GM19328 (cell line): ENCODE measurements around the gene PSMD14.

Experiments
- ATAC-seq: cut with Tn5 transposase; IDR thresholded peaks from one replicate; pipeline ENCODE4 v1.9.1; 2021; ENCODE audit warnings: mild to moderate bottlenecking, moderate library complexity; ENCODE audit not compliant: unreplicated experiment

The PSMD14 gene

DNA sequence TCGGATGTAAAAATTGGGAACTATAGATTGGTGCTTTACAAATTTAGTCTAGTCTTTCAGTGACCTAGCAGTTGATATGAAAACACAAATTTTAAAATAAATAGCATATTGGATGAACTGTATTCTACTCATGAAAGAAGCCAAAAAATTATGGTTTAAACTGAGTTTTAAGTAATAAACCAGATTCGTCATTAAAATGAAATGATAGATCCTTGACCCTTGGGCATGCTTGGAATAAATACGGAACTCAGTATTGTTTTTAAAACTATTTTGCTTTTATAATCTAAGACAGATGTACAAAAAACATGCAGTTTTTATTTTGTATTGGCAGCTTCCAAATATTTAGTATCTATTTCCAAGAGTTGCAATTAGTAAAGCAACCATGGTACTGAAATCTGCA is 73.3 kb downstream of the PSMD14 start:
- no peak for ATAC-seq

DNA sequence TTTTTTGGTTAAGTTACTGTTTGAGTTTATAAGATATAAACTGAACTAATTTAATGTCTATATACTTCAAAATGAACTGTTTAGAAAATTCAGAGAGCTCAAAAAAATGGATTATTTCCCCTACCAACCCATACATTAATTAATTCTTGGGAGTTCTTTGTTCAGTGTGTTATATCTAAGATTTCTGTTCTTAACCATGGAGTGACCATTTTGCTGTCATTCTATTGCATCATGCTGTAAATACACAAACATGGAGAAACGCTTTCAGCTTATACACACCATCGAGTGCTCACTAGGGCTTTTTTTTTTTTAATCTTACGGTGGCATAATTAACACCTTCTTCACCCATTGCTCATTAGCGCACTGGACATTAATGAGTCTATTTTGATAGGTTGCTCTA is 74.5 kb downstream of the PSMD14 start:
- ATAC-seq, result no peak

- peak; percentile 65 for ATAC-seq
These were observed 76.6 kb downstream of the PSMD14 start for GRCh38 chr2:161384864-161385263.

- ATAC-seq, result peak; percentile 53
These were observed 78.1 kb downstream of the PSMD14 start for GRCh38 chr2:161386228-161386824.

GRCh38 chr2:161388146-161388779 is 80.0 kb downstream of the PSMD14 start:
- no peak for ATAC-seq

DNA sequence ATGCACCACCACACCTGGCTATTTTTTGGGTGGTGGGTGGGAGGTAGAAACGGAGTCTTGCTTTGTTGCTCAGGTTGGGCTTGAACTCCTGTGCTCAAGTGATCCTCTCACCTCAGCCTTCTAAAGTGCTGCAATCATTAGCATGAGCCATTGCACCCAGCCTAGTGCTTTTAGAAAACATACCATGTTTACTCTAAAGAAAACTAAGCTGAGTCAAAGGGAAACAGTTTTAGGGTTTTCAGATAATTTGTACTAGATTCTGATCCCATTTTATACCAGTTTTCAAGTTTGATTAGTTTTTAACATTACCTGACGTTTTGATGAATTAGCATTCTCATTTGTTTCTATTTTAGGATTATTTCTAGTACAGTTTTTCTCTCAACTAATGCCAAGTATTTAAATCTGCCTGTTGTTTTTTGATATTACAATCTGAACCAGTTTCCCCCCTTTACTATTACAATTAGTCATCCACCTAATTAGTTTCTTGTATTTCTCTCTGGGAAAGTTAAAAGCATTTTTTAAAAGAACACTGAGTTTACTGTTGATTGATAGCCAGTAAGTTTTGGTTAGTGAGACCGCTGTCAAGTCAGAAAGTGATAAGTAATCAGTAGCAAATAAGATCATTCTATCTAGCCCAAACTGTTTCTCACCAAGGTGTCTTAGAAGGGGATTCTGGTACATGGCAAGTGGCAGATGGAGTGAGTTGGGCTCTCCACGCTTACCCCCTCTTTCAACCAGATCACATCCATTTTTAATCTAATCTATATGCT is 83.7 kb downstream of the PSMD14 start:
- no peak for ATAC-seq

DNA sequence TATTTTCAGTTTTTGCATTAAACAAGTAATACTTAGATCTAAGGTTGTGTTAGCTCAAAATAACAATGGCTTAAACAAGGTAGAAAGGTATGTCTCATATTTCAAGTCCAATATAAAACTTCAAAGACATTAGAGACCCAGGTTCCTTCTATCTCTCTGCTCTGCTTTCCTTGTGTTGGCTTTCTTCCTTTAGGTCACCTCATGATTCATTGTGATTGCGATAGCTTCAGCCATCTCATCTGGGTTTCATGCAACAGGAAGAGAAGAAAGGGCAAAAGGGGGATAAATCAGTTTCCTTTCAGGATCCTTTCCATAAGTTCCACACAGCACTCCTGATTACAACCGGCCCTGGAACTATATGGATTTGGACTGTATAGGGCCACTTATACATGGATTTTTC is 91.9 kb downstream of the PSMD14 start:
- ATAC-seq, result no peak

- no peak for ATAC-seq
These were observed 94.1 kb downstream of the PSMD14 start for GRCh38 chr2:161402297-161402696.

- no peak for ATAC-seq
These were observed 98.1 kb downstream of the PSMD14 start for GRCh38 chr2:161406316-161406715.

GRCh38 chr2:161407597-161407996 is 99.4 kb downstream of the PSMD14 start:
- ATAC-seq, result no peak

GRCh38 chr2:161409308-161409907 is 101.2 kb downstream of the PSMD14 start:
- ATAC-seq, result no peak

DNA sequence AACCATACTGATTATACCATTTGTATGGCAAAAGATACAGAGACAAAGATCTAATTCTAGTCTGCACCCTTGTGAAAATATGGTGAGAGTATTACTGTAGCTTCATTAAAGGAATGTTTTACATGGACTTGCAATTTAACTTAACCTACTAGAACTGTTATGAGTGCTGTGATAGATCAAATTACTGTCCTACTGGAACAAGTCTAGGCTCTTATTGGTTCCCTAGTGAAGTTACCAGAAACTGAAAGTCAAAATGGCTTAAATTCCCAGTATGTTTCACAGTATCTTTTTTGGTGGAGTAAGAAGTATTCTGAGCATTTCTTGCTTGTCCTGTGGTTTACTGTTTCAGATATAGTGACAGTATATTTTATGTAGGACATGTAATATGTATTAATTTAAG is 104.1 kb downstream of the PSMD14 start:
- no peak for ATAC-seq

GRCh38 chr2:161414042-161415033 is 106.1 kb downstream of the PSMD14 start:
- ATAC-seq, result peak; percentile 46

- peak; percentile 25 for ATAC-seq
These were observed 107.1 kb downstream of the PSMD14 start for GRCh38 chr2:161415034-161415986.

- no peak for ATAC-seq
These were observed 107.9 kb downstream of the PSMD14 start, which contains the start of gene TBR1 for GRCh38 chr2:161415987-161416707. Gene TBR1, plus strand, starts transcription at chr2:161416297. Its CDS starts 114 bp downstream, at chr2:161416411.

GRCh38 chr2:161416708-161417437 is 108.6 kb downstream of the PSMD14 start:
- ATAC-seq, result no peak

GRCh38 chr2:161417438-161418274 is 109.4 kb downstream of the PSMD14 start:
- no peak for ATAC-seq
